Fibroblast of upper back skin (primary cell): ENCODE data around the gene IL1RL1.

ENCODE experiments used
- DNase-seq: peaks from one replicate; pipeline ENCODE4 v3.0.0-alpha.2; 2013

The IL1RL1 gene

DNA sequence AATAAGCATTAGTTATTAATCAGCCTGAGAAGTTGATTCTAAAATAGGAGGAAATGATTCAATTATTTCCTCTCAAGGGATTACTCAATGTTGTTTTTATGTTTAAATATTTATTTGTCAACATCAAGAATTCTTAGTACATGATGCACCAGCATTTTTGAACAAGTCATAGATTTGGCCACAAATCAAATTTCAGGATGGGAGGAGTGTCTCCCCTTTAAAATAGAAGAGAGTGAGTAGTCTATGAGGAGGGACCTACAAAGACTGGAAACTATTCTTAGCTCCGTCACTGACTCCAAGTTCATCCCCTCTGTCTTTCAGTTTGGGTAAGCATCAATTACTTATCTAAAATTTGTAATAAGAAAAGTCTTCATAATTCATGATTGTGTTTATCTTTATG, 25.6 kb downstream of the IL1RL1 start:
- peak; percentile 16 for DNase-seq

GRCh38 chr2:102337481-102338386, 26.4 kb downstream of the IL1RL1 start:
- DNase-seq = peak; percentile 28

DNA sequence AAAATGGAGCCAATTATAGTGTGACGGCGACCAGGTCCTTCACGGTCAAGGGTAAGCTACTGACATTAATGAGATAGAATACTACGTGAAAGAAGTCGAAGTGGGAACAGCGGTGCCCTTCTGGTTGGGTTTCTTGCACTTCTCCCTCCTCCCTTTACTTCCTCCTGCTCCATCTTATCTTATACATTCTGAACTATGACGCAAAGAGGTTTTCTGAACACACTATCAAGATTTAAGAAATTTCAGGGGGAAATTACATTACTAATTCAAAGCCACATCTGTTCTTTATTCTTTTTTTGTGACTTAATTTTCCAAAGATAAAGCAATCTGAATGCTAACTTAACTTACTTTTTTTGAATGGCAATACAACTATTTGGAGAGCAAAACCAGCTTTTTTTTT, 29.4 kb downstream of the IL1RL1 start:
- DNase-seq = no peak

DNA sequence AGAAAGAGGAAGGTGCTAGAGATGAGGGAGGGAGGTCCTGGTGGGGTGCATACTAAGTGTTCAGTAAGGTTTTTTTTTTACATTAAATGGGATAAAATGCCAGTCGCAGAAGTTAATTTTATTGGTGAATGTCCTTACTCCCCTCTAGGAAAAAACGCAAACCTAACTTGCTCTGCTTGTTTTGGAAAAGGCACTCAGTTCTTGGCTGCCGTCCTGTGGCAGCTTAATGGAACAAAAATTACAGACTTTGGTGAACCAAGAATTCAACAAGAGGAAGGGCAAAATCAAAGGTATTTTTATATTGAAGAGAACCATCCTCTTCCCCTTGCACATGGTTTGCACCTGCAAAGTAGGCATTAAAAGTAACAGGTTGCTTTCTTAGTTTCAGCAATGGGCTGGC, 31.5 kb downstream of the IL1RL1 start:
- peak; percentile 13 for DNase-seq

GRCh38 chr2:102344397-102344796, 33.0 kb downstream of the IL1RL1 start:
- no peak for DNase-seq

DNA sequence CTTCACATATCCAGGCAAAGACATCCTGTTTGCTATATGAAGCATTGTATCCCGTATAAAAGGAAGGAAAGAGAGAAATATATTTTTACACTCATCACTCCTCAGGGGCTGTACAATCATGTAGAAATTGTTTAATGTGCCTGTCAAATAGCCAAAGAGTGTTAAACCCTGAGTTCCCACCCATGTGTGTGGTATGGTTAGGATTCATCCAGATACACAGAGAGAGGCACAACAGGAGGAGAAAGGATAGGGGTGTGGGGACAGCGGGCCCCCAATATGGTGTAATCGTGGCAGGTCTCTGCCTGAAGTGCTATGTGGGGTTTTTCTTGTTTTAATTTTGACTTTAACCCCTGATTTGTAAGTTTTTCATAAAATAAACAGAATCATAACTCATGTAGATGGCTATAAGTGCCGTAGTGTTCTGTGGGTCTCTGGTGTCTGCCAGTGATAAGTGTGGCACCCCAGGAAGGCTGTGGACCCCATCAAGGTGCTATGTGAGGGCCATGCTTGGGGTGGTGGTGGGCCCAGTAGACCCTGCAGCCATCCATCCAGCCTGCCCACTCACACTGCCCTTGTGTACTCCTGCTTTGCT, 34.1 kb downstream of the IL1RL1 start:
- DNase-seq = no peak

DNA sequence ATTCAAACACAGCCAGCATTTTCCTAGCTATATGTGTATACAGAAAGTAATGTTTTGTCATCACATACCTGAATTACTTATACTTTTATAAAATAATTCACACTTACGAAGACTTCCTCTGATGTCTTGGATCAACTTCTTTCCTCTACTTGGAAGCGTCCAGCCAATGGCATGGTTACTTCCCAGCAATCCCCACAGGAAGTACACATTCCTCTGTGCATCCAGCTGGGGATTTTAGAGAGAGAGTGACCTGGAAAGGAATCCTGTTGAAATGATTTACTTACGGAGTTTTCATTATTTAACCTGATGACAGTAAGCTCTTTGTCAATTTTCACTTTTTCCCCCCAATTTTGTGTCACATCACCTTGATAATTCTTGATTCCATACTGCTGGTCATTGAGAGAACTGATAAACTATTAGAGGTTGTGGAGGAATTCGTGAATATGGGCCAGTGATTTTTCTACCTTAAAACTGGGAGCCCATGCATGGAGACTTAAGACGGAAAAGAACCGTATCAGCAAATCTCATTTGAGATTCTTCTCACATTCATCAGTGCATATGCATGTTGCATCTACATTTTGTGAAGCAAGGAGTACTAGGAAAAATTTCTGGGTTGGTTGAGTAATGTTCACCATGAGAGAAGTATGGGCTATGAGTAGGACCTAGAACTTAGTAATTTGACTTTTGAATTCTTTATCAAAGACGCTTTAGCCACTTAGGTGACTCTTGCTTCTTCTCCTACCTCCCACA, 35.2 kb downstream of the IL1RL1 start:
- no peak for DNase-seq

DNA sequence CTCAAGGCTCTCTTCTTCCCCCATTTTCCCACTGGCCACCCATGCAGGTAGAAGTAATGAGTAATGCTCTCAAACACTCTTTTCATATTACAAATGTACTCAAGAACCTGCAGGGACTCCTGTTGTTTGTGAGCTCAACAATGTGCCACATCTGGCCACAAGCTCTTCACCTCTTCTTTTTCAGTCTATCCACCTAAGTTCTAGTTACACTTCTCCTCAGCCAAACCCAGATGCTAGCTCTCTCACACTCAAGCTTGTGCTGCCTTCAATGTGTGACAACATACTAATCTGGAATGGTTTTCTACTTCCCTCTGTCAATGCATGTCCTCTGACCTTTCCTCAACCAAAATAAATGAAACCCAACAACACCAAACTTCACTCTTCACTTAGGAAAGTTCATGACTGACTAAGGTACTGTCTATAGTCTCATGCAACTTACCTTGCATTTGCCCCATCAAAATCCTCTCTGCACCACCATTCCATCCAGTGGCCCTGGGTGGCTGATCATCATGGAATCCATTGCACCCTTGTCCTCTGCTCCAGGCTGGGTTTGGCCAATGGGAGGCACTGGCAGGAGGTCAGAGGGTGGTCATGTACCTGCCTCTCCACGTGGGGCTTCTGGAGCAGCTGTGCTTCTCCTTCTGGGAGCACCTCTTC, 38.9 kb downstream of the IL1RL1 start:
- no peak for DNase-seq

DNA sequence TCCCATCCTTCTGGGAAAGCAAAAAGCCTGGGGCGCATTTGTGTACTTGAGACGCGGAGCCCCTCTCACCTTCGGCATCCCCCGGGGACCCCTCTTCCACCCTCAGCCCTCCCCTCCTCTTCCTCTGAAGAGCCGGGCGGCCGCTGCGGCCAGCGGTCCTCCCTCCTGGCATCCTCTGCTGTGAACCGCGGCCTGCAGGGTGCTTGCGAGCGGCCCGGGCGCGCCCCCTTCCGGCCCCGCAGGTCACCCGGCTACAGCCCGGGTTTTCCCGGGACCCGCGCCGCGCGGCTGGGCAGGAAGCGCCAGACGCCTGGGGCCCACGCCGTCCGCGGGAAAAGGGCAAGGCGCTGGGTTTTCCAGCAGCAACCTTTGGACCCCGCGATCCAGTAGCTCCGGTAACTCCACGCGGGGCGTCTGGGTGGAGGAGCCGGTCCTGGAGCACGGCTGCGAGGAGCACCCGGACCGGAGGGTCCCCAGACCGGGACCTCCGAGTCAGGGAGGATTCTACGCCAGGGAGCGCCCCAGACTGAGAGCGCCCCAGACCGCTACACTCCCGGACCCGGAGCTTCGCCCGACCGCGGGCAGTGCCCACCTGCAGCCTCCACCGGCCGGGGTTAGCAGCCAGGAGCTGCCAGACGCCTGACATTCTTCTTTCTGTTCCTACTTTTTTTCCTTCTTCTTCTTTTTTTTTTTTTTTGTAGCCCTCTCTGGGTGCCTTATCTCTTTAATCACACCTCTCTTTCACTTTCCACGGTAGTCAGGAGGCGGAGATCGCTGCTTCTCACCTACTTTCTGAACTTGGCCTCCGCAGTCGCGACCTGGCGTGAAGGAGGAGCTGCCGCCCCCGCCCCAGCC, 44.4 kb downstream of the IL1RL1 start, which contains the start of gene IL18R1:
IL18R1 (plus strand) TSS at position 271 of the 855 bp plus-strand sequence. CDS start 6,865 bp downstream, outside the sequence.
- DNase-seq = peak; percentile 73

DNA sequence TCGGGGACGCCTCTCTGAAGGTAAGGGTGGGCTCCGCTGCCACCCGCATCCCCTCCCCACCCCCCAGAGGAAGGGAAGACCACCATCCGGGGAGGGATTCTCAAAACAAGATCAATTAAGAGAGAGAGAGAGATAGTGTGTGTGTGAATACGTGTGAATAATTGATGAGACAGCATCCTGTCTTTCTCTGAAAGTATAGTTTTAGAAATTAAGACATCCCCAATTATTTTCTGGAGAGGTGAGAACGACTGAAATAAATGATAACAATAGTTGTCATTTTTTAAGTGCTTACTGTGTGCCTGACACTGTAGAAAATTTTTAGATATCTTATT, 45.0 kb downstream of the IL1RL1 start:
- no peak for DNase-seq

- DNase-seq = no peak
Observed at GRCh38 chr2:102356741-102357140, 45.4 kb downstream of the IL1RL1 start.

GRCh38 chr2:102357937-102358336, 46.6 kb downstream of the IL1RL1 start:
- DNase-seq = no peak

DNA sequence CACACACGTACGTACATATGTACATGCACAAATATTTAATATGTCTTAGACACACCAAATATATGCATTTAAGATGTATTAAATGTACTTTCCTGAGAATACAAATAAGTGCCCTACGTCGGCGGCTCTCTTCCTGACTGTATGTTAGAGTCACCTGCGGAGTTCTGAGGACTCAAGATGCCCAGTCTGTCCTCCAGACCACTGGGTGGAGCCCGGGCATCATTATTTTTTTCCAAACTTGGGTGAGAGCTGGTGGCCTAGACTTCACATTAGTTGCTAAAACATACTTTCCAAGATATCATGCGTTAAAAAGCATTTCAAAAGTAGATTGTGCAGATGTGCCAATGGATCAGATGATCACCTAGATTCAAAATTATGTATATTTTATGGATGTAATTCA, 47.1 kb downstream of the IL1RL1 start:
- no peak for DNase-seq

DNA sequence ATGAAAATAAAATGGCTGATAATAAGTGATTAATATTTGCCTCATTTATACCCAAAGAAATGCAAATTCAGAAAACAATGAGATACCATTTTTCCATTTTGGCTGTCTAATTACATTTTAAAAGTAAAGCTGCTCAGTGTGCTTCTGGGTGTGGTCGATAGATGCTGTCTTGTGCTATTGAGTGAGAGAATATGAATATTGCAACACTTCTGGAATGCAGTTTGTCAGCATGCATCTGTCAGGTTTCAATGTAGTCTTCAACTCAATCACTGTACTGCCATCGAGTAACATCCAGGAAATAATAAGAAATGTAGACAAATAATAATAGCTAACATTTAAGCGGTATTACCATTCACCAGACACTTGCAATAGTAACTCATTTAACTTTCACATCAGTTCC, 48.2 kb downstream of the IL1RL1 start:
- no peak for DNase-seq

DNA sequence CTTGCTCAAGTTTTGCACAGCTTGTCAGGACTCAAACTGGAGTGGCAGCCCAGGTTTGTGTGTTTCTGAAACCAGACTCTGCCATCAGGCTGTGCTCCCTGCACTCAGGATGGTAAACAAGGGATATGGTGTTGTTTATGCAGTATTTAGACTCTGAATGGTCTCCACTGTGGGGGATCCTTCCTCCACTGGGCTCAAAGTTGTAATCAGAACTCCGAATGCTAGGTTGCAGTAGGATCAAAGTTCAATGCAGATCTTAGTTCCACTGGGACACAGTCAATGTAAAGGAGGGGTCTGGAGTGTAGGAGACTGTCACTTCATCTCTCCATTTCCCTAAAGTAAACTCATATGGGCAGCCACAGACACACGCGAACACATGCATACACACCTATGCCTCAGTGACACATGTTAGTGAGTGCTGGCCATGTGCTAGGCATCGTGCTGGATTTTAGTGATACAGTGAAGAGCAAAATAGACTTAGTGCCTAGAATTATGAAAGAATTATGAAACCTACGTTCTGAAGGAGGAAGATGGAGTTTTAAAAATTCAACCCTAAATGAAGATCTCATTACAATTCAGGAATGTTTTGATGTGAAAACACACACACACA, 50.4 kb downstream of the IL1RL1 start:
- no peak for DNase-seq

DNA sequence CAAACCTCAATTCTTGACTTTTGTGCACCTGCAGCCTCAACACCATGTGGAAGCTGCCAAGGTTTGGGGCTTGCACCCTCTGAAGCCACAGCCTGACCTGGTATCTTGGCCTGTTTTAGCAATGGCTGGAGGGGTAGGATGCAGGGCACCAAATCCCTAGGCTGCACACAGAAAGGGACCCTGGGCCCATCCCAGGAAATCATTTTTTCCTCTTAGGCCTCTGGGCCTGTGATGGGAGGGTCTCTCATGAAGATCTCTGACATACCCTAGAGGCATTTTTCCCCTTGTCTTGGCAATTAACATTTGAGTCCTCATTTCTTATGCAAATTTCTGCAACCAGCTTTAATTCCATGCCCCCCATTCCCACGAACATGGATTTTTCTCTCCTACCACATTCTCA, 54.4 kb downstream of the IL1RL1 start:
- DNase-seq = no peak

GRCh38 chr2:102366406-102367112, 55.2 kb downstream of the IL1RL1 start:
- DNase-seq = no peak

- no peak for DNase-seq
Observed at GRCh38 chr2:102367331-102367971, 56.1 kb downstream of the IL1RL1 start.

GRCh38 chr2:102368461-102369109, 57.2 kb downstream of the IL1RL1 start:
- DNase-seq = no peak

DNA sequence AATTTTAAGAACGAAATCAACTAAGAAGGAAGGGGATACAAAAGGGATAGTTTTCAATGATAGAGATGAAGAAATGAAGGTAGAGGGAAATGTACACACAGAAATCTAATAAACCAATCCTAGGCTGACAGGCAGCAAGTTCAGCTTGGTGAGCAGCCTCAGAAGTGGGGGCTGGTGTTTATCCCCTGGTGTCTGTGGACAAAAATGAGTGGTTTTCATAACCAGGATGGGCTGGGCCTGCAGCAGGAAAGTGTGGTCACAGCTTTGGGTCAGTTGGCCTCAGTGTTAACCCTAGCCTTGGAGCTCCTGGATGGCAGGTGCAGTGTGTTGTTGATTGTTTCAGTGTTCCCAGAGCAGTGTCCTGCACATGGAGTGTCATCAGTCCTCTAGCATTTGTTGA, 58.5 kb downstream of the IL1RL1 start:
- no peak for DNase-seq
